ENCODE data around the gene SLC4A2. TPM values are rescaled to one million over a fixed set of nuclear protein-coding genes. Genes with fewer than 3 reads are reported as not detected.

SLC4A2 gene
- total and polyA plus RNA-seq, 2 of the 8 experiments (the other 6 are each of a cell fraction or from before 2014, with no cell fraction given), result 72.6 to 147 TPM

DNA sequence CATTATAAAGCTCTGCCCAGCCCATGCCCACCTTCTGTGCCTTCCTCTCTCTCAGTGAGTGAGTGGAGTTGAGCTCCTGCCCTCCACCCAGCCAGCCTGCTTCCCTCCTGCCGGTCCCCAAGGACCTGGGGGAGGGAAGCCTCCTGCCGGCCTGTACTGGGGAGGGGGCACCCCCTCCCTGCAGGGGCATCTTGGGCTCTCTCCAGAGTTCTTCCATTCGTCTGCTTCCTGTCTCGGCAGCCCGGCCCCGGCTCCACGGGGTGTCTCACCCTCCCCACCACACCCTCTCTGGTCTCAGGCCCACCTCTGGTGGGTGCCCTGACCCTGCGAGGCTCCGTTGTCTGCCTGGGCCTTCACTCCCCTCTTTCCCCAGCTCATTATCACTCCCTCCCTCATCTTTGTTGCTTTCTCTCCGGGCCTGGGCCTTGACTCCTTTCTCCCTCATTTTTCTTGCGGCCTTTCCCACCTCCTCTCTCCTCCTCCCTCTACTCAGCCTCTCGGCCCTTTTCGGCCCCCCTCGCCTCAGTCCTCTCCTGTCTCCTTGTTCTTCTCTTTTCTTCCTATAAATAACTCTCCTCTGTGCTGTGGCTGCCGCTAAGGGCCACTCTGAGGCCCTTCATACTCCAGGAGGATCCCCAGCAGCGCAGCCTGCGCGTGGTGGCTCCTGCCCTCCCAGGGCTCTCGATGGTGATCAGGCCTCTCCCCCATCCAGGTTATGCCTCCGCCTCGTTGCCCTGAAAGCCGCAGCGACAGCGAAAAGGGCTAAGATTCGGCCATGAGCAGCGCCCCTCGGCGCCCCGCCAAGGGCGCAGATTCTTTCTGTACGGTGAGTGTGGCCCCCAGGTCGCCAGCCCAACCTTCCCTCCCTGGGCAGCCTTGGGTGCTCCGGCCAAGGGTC lies 2.1 kb downstream of the SLC4A2 start:
- FAIRE-seq, result no peak
- peak overlapping the region; percentile 34 for H4K91ac ChIP-seq (replicated peaks; ENCODE audit: insufficient read length, low read length)
- peak overlapping the region; percentile 86 to 99 for H3K4me2 ChIP-seq (ENCODE audit: insufficient read depth in 1 of 2, low read depth in 2 of 2, low read length in 2 of 2)
- peak overlapping the region; percentile 48; the same call in 1 of the 2 replicates for H2BK15ac ChIP-seq (ENCODE audit: low read length)
- CTCF ChIA-PET (ENCODE audit: partially characterized antibody), result interaction anchor here (0.8 to 9.7 kb wide), 15 partner anchors 11 to 87 kb away, joined by 3 to 88 read pairs (median 5); partner anchors contain the start of genes ABCB8 and AGAP3
- H2BK20ac ChIP-seq (ENCODE audit: low read length), result no peak overlapping the region
- peaks cover 33% of the 10 kb centered on the region for H3K23me2 ChIP-seq (ENCODE audit: low read depth, low read length)
- WGBS, 2 experiments (ENCODE audit: extremely low coverage in 1 of 2, insufficient coverage in 1 of 2, insufficient read length in 1 of 2, insufficient replicate concordance in 2 of 2, low coverage in 1 of 2, low lambda C conversion rate in 2 of 2, missing lambda C conversion rate in 1 of 2), result 43% methylated on average over 29 of the region's 33 CpGs; no CpG with 5 or more reads in 1 of the 2 experiments
- H3K56ac ChIP-seq (replicated peaks; ENCODE audit: insufficient read length, low read depth, low read length), result no peak overlapping the region
- H2BK12ac ChIP-seq (ENCODE audit: low read depth, low read length), result peak overlapping the region; percentile 75; the same call in 1 of the 2 replicates
- H4K8ac ChIP-seq (ENCODE audit: extremely low read depth, insufficient read depth, low read length), result no peak overlapping the region; the same call in 1 of the 2 replicates
- peak overlapping the region; percentile 93; the same call in 1 of the 2 replicates for H2AK5ac ChIP-seq (ENCODE audit: low read depth, low read length)
- no peak overlapping the region for H3K14ac ChIP-seq (ENCODE audit: insufficient read length)
- H2BK120ac ChIP-seq (replicated peaks; ENCODE audit: low read depth, low read length), result no peak overlapping the region
- H3K4me3 ChIP-seq (ENCODE audit: extremely low read depth in 1 of 4, insufficient read depth in 2 of 4, low read depth in 3 of 4, low read length in 4 of 4), result peak overlapping the region; percentile 19 to 91 (median 74); a peak in 6 of 8 replicates
- H3K23ac ChIP-seq (ENCODE audit: insufficient read length), result no peak overlapping the region
- POLR2A ChIA-PET (ENCODE audit: partially characterized antibody), result interaction anchor here (0.7 to 7.9 kb wide), 16 partner anchors 10 to 191 kb away, joined by 3 to 77 read pairs (median 6); partner anchors contain the start of genes ABCB8, AGAP3 and FASTK
- DNase-seq (ENCODE audit: low read depth in 1 of 2, low spot score in 2 of 2), result peak in 1 of 2 experiments; percentile 63
- peaks cover 0 to 18% (median 9%) of the 10 kb centered on the region in 4 experiments; a peak in 6 of 8 replicates for H3K36me3 ChIP-seq (ENCODE audit: control insufficient read depth in 2 of 4, insufficient read depth in 4 of 4, low read length in 3 of 4)
- peaks cover 5 to 11% of the 10 kb centered on the region in 2 experiments for H4K20me1 ChIP-seq (replicated peaks in 1 of 2; ENCODE audit: control insufficient read depth in 1 of 2, insufficient read depth in 2 of 2, low read length in 2 of 2)
- H3K4ac ChIP-seq (replicated peaks; ENCODE audit: insufficient read length, low read depth, low read length), result peak overlapping the region; percentile 36
- no peak overlapping the region for H2AFZ ChIP-seq (ENCODE audit: low read length)
- H3K79me1 ChIP-seq (ENCODE audit: low read depth, low read length), result peaks cover 6% of the 10 kb centered on the region; the same call in 1 of the 2 replicates
- H3K9ac ChIP-seq (replicated peaks in 1 of 4; ENCODE audit: extremely low read depth in 1 of 4, low read depth in 3 of 4, low read length in 3 of 4), result peak overlapping the region in 2 of 4 experiments; percentile 25 to 38; a peak in 1 of 7 replicates
- H3K18ac ChIP-seq (ENCODE audit: extremely low read depth, low read length), result peak overlapping the region; percentile 52
- H2BK5ac ChIP-seq (ENCODE audit: low read depth, low read length), result peak overlapping the region; percentile 82; the same call in 1 of the 2 replicates
- peaks cover 0 to 7% (median 2%) of the 10 kb centered on the region in 4 experiments; a peak in 4 of 7 replicates for H3K27me3 ChIP-seq (replicated peaks in 1 of 4; ENCODE audit: control insufficient read depth in 3 of 4, extremely low read depth in 1 of 4, insufficient read depth in 3 of 4, low read length in 3 of 4)
- H4K5ac ChIP-seq (ENCODE audit: insufficient read length, low read depth, low read length), result no peak overlapping the region
- H3K4me1 ChIP-seq (replicated peaks in 1 of 4; ENCODE audit: control insufficient read depth in 3 of 4, insufficient read depth in 4 of 4, low read length in 3 of 4), result peaks cover 9 to 40% (median 32%) of the 10 kb centered on the region in 4 experiments
- peaks cover 0 to 8% of the 10 kb centered on the region in 2 experiments; a peak in 1 of 4 replicates for H3K79me2 ChIP-seq (ENCODE audit: control insufficient read depth in 1 of 2, insufficient read depth in 2 of 2, low read length in 2 of 2)
- no peaks in the 10 kb centered on the region for H3K9me3 ChIP-seq (ENCODE audit: insufficient read depth in 2 of 2, low read depth in 1 of 2, low read length in 1 of 2)
- no peak overlapping the region for H3K27ac ChIP-seq (ENCODE audit: low read depth, low read length)
- TF ChIP-seq CBX8 (IDR thresholded peaks at IDR 0.05; ENCODE audit: borderline replicate concordance, low read depth, low read length) (no peak), BRCA1 (IDR thresholded peaks at IDR 0.05; ENCODE audit: low read depth, low read length) (no peak), E2F6 (IDR thresholded peaks at IDR 0.05) (no peak), KDM4A (IDR thresholded peaks at IDR 0.05; ENCODE audit: low read depth, low read length, severe bottlenecking) (no peak), JUND (IDR thresholded peaks at IDR 0.05; ENCODE audit: low read length) (no peak), NRF1 (IDR thresholded peaks at IDR 0.05; ENCODE audit: low read depth, low read length) (no peak), EZH2 (IDR thresholded peaks at IDR 0.05; ENCODE audit: low read depth, low read length, severe bottlenecking) (no peak), SUZ12 (IDR thresholded peaks at IDR 0.05; ENCODE audit: low read length) (no peak), SIX5 (IDR thresholded peaks at IDR 0.05; ENCODE audit: low read depth, low read length) (no peak)

Data from H1 (cell line).